IMR-90 (cell line): ENCODE results near the gene SMCO4. TPM values are rescaled to one million over a fixed set of nuclear protein-coding genes. Genes with fewer than 3 reads are reported as not detected.

Experiments used
- ATAC-seq: fragments of 200-7000 bp; cut with Tn5 transposase; 2 replicates; pipeline ENCODE4 v1.9.1; 2020; ENCODE audit warnings: low read depth, mild to moderate bottlenecking, moderate library complexity
- BruUV-seq: library from RNA; stranded (reverse); fragments of 400-500 nt; replicated peaks from 2 replicates; lab custom pipeline; 2021; lab: Mats Ljungman, UMichigan
- CTCF ChIA-PET: fragments of 300-600 bp; formaldehyde crosslinking; extraction: SDS; loops from one replicate; lab custom pipeline; 2021; ENCODE audit warnings: antibody characterized with exemption; lab: Yijun Ruan, JAX
- POLR2A ChIA-PET: fragments of 300-600 bp; sonication (Branson Sonifier 250); formaldehyde crosslinking; loops from one replicate; lab custom pipeline; 2022; ENCODE audit warnings: antibody characterized with exemption; ENCODE audit not compliant: unreplicated experiment; lab: Charles Lee
- DNase-seq: peaks from one replicate; pipeline ENCODE4 v3.0.0; 2013
- H2AFZ ChIP-seq: replicated peaks from 2 replicates; pipeline ENCODE3; 2013; ENCODE audit warnings: low read length, mild to moderate bottlenecking; ENCODE audit not compliant: poor library complexity
- H2AK5ac ChIP-seq: 2 replicates; pipeline ENCODE4 v1.6.1; 2013; ENCODE audit warnings: low read depth, low read length, inconsistent platforms
- H2AK9ac ChIP-seq: replicated peaks from 2 replicates; pipeline ENCODE3; 2013; ENCODE audit warnings: mild to moderate bottlenecking, low read depth, low read length, moderate library complexity; ENCODE audit not compliant: poor library complexity
- H2BK120ac ChIP-seq: 2 replicates; pipeline ENCODE4 v1.6.1; 2013; ENCODE audit warnings: low read depth, low read length, inconsistent platforms
- H2BK15ac ChIP-seq: 3 replicates; pipeline ENCODE4 v1.6.1; 2013; ENCODE audit warnings: low read depth, low read length, inconsistent platforms
- H2BK20ac ChIP-seq: 2 replicates; pipeline ENCODE4 v1.6.1; 2013; ENCODE audit warnings: low read depth, mild to moderate bottlenecking, inconsistent platforms, low read length, moderate library complexity
- H2BK5ac ChIP-seq: 2 replicates; pipeline ENCODE4 v1.6.1; 2013; ENCODE audit warnings: mild to moderate bottlenecking, low read depth, low read length, inconsistent platforms; ENCODE audit not compliant: poor library complexity, severe bottlenecking
- H3K14ac ChIP-seq: replicated peaks from 2 replicates; pipeline ENCODE4 v1.6.1; 2013; ENCODE audit warnings: low read depth, low read length, inconsistent platforms
- H3K18ac ChIP-seq: 2 replicates; pipeline ENCODE4 v1.6.1; 2013; ENCODE audit warnings: low read depth, low read length, control low read depth
- H3K23ac ChIP-seq: 2 replicates; pipeline ENCODE4 v1.6.1; 2013; ENCODE audit warnings: low read depth, low read length, inconsistent platforms
- H3K27ac ChIP-seq: 2 replicates; pipeline ENCODE4 v1.5.1; 2013; ENCODE audit warnings: mild to moderate bottlenecking, control low read depth, low read length; ENCODE audit not compliant: insufficient read depth
- H3K27me3 ChIP-seq: 2 replicates; pipeline ENCODE4 v1.6.1; 2013; ENCODE audit warnings: low read length; ENCODE audit not compliant: control insufficient read depth, insufficient read depth
- H3K36me3 ChIP-seq: 2 replicates; pipeline ENCODE4 v1.6.1; 2013; ENCODE audit warnings: low read length, mixed read lengths; ENCODE audit not compliant: control insufficient read depth, insufficient read depth
- H3K4ac ChIP-seq: 2 replicates; pipeline ENCODE4 v1.6.1; 2013; ENCODE audit warnings: low read depth, low read length, inconsistent platforms
- H3K4me1 ChIP-seq: 2 replicates; pipeline ENCODE4 v1.6.1; 2013; ENCODE audit warnings: low read length, mixed read lengths; ENCODE audit not compliant: control insufficient read depth, insufficient read depth
- H3K4me2 ChIP-seq: 2 replicates; pipeline ENCODE4 v1.6.1; 2013; ENCODE audit warnings: low read depth, mild to moderate bottlenecking, control low read depth, low read length, moderate library complexity
- H3K4me3 ChIP-seq: 2 replicates; pipeline ENCODE4 v1.5.1; 2013; ENCODE audit warnings: low read depth, mild to moderate bottlenecking, control low read depth, low read length, moderate library complexity; ENCODE audit not compliant: insufficient read depth
- H3K56ac ChIP-seq: 2 replicates; pipeline ENCODE4 v1.6.1; 2013; ENCODE audit warnings: low read length, inconsistent platforms; ENCODE audit not compliant: insufficient read depth; ENCODE audit errors: extremely low read depth
- H3K79me1 ChIP-seq, 2 experiments: 2 replicates each; pipeline ENCODE4 v1.6.1; 2013; ENCODE audit warnings: low read length in 2 of 2, inconsistent platforms in 1 of 2, low read depth in 1 of 2
- H3K9ac ChIP-seq: 2 replicates; pipeline ENCODE4 v1.6.1; 2013; ENCODE audit warnings: low read depth, low read length, control low read depth
- H3K9me1 ChIP-seq: 2 replicates; pipeline ENCODE4 v1.6.1; 2013; ENCODE audit warnings: low read length, inconsistent platforms; ENCODE audit not compliant: insufficient read depth
- H3K9me3 ChIP-seq: 2 replicates; pipeline ENCODE4 v1.6.1; 2013; ENCODE audit warnings: low read length; ENCODE audit not compliant: control insufficient read depth, insufficient read depth
- H4K20me1 ChIP-seq: 2 replicates; pipeline ENCODE4 v1.6.1; 2013; ENCODE audit warnings: low read length, inconsistent platforms; ENCODE audit not compliant: insufficient read depth
- H4K5ac ChIP-seq: 2 replicates; pipeline ENCODE4 v1.6.1; 2013; ENCODE audit warnings: mild to moderate bottlenecking, low read depth, low read length, control low read depth
- H4K8ac ChIP-seq, 2 experiments: 2 replicates each; pipeline ENCODE4 v1.6.1; 2013; ENCODE audit warnings: low read depth in 2 of 2, low read length in 2 of 2, control low read depth in 1 of 2, inconsistent platforms in 1 of 2
- H4K91ac ChIP-seq: 2 replicates; pipeline ENCODE4 v1.6.1; 2013; ENCODE audit warnings: low read depth, low read length, inconsistent platforms; ENCODE audit not compliant: insufficient read depth
- MAFK ChIP-seq: IDR thresholded peaks from 2 replicates; pipeline ENCODE4 v1.6.1; 2012; ENCODE audit warnings: low read depth, low read length, improper control_type of control experiment
- MXI1 ChIP-seq: IDR thresholded peaks from 2 replicates; pipeline ENCODE4 v1.6.1; 2012; ENCODE audit warnings: low read depth, mild to moderate bottlenecking, low read length, moderate library complexity, borderline replicate concordance
- SMC3 ChIP-seq: fragments of 150-350 bp; IDR thresholded peaks from 2 replicates; pipeline ENCODE4 v1.6.1; 2016; ENCODE audit warnings: low read depth, mild to moderate bottlenecking, antibody characterized with exemption, low read length, moderate library complexity
- WGBS, 2 experiments: methylation state at CpG; one replicate each; pipeline versions ENCODE4 v1.1.5 to v1.1.7; 2013; ENCODE audit warnings: missing lambda C conversion rate in 2 of 2; ENCODE audit not compliant: insufficient read length in 1 of 2; ENCODE audit errors: extremely low coverage in 2 of 2; 5-methylcytosine and 5-hydroxymethylcytosine counted together
- dilution Hi-C: fragments of 300-500 bp; cut with HindIII; formaldehyde crosslinking; loops from one replicate; pipeline ENCODE4 v1.14.3; 2018; ENCODE audit warnings: low sequenced_read_pairs; ENCODE audit not compliant: unreplicated experiment
- in situ Hi-C: fragments of 300-500 bp; cut with MboI; formaldehyde crosslinking; loops from 3 replicates; pipeline ENCODE4 v1.14.3; 2019; ENCODE audit warnings: low sequenced_read_pairs, inconsistent platforms, mixed read lengths
- intact Hi-C: fragments of 100-400 bp; cut with micrococcal nuclease; formaldehyde crosslinking; loops from 2 replicates; pipeline ENCODE4 v1.10.0; 2022
- polyA plus RNA-seq, 3 experiments: library from polyadenylated mRNA; depleted of rRNA; stranded (reverse); fragments of >200 nt; gene quantifications; 2 replicates each; pipeline ENCODE4 v1.2.3, GENCODE V29; 2012; ENCODE audit warnings: low replicate concordance in 1 of 3
- total RNA-seq: library from RNA; depleted of rRNA; stranded (reverse); fragments of >200 nt; gene quantifications from 2 replicates; pipeline ENCODE4 v1.2.3, GENCODE V29; 2012

SMCO4 gene
- total and polyA plus RNA-seq, 2 of the 4 experiments (the other 2 are of a cell fraction): 2.2 to 17.7 TPM

DNA sequence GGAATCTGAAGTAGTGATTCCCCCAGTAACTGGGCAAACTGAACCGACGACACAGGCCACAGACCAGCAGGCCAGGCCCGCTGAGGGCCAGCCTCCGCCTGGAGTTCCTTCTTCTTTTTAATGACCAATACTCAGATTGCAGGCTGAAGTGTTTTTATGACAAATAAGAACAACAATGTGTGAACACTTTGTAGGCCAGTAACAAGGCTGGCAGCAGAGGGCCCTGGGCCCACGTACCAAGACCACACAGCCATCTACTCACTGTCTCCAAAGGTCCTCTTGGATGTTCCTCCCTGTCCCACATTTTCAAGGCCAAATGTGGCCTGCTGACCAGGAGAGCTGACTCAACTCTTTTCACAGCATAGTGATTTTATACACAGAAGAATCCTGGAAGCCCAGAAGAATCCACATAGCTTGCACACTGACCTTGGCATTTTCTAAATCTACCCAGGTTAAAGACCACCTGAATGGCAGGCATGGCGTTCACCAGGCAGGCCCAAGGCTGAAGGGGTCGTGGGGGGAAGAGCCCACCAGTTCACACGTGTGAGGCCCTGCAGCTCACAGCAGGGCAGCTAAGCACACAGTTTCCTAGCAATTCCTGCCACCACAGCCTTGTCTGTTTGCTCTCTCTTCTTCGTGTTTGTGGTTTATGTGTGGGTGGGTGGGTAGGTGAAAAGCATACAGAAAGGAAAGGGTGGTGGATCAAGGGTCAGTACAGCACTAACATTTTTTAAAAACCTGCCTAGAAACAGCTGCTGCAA, 13.3 kb downstream of the SMCO4 start:
- WGBS, 2 experiments: 53% methylated on average over 3 of the region's 9 CpGs; no CpG with 5 or more reads in 1 of the 2 experiments
- H3K36me3 ChIP-seq: no peaks in the 10 kb centered on the region
- H2AK5ac ChIP-seq: no peak overlapping the region
- H3K4me1 ChIP-seq: peaks cover 3% of the 10 kb centered on the region; the same call in 1 of the 2 replicates
- no peaks in the 10 kb centered on the region for H3K9me3 ChIP-seq
- in situ Hi-C loops: no loop called here
- H3K9me1 ChIP-seq: no peaks in the 10 kb centered on the region; the same call in 1 of the 2 replicates
- no peak overlapping the region for H4K91ac ChIP-seq
- H3K23ac ChIP-seq: no peak overlapping the region
- H3K4me3 ChIP-seq: no peak overlapping the region
- H3K14ac ChIP-seq: no peak overlapping the region
- no peak overlapping the region for H3K27ac ChIP-seq
- intact Hi-C loops: no loop called here
- H4K20me1 ChIP-seq: peaks cover 12% of the 10 kb centered on the region; the same call in 1 of the 2 replicates
- no peak overlapping the region for H2BK20ac ChIP-seq
- no TSS peak for BruUV-seq
- H3K4ac ChIP-seq: no peak overlapping the region
- ChIA-PET CTCF (interaction anchor here (0.7 to 1.1 kb wide), 4 partner anchors 9 to 123 kb away, joined by 3 to 4 read pairs (median 3); no protein-coding TSS in a partner anchor), POLR2A (no interaction called here)
- ATAC-seq (peak; percentile 53; the same call in 1 of the 2 replicates), DNase-seq (peak; percentile 41)
- H2BK5ac ChIP-seq: no peak overlapping the region
- no peak overlapping the region for H4K5ac ChIP-seq
- H3K79me1 ChIP-seq: peaks cover 0 to 10% of the 10 kb centered on the region in 2 experiments; a peak in 2 of 4 replicates
- H2AK9ac ChIP-seq: no peak overlapping the region
- TF ChIP-seq MAFK: peak; percentile 71
- TF ChIP-seq SMC3: no peak
- no peak for TF ChIP-seq MXI1
- H4K8ac ChIP-seq: no peak overlapping the region
- H3K56ac ChIP-seq: no peak overlapping the region
- H2AFZ ChIP-seq: no peak overlapping the region
- H3K9ac ChIP-seq: no peak overlapping the region
- no peak overlapping the region for H2BK120ac ChIP-seq
- H3K18ac ChIP-seq: no peak overlapping the region
- dilution Hi-C loops: no loop called here
- H3K4me2 ChIP-seq: no peak overlapping the region
- H2BK15ac ChIP-seq: no peak overlapping the region
- no peaks in the 10 kb centered on the region for H3K27me3 ChIP-seq
